Limb (tissue), 2 donors: ENCODE results near the gene TOP3B.
A peak's percentile ranks its signal among the peaks of the same experiment; 100 is the strongest.

ENCODE experiments used
- DNase-seq, 2 donors: peaks; one replicate each; pipeline ENCODE4 v3.0.0-alpha.2; 2016; ENCODE audit errors: extremely low spot score in 2 of 2

TOP3B gene

DNA sequence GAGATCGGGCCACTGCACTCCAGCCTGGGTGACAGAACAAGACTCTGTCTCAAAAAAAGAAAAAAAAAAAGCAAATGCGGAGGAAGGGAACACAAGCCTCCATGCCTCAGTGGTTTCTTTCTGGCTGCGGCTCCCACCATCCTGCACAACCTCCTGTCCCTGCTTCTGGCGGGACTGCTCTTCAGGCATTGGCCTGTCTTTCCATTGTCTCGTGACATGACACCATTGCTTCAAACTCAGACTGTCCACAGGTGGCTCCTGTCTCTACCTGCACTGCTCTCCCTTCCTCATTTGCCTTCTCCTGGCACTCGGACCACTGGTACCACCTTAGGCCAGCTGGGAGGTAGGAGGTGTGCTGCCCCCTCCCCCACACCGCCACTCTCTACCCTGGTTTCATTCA is 19.3 kb downstream of the TOP3B start:
- no peak for DNase-seq

DNA sequence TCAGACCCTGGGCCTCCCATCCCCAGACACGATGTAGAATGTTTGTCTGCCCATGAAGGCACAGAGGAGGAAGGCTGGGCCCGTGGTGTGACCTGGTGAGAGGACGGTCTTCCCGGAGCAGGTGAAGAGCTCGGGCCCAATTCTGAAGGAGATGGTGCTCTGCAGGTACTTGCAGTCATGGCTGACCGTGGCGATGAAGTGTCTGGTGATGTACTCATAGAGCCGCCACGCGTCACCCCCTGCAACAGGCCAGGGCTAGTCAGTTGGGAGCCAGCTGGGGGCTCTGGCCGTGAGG is 20.0 kb downstream of the TOP3B start:
- DNase-seq: no peak

DNA sequence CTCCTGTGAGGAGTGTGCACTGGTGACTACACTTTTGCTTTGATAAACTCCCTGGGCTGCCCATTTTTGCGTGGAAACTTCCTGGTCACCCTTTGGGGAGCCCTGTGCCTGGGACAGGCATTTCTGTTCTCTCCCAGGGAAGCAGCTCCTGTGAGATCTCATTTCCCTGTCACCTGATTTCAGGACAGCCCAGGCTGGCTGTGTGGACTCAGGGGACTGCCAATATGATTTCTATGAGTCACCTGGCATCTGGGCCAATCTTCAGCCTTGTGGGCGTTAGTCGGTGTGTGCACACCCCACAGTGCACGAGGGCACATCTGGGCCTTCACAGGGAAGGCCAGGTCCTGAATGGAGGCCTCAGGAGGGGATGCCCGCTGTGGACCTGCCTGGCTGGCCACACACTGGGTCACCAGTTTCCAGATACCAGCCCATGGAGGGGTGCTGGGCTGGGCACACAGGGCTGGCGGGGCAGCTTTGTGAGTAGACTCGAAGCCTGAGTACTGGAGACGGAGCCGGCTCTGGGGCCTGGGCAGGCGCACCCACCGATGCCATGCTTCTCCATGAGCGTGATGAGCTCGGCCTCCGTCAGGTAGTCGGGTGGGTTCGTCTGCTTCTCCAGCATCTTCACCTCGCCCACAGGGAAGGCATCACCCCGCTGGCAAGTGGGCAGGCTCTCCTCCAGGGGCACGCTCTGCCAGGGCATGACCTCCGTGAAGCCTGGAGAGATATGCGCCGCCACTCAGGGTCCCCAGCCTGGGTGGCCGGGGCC is 20.5 kb downstream of the TOP3B start:
- DNase-seq: no peak

- no peak for DNase-seq
Measured at GRCh38 chr22:21961127-21961867, 21.3 kb downstream of the TOP3B start.

DNA sequence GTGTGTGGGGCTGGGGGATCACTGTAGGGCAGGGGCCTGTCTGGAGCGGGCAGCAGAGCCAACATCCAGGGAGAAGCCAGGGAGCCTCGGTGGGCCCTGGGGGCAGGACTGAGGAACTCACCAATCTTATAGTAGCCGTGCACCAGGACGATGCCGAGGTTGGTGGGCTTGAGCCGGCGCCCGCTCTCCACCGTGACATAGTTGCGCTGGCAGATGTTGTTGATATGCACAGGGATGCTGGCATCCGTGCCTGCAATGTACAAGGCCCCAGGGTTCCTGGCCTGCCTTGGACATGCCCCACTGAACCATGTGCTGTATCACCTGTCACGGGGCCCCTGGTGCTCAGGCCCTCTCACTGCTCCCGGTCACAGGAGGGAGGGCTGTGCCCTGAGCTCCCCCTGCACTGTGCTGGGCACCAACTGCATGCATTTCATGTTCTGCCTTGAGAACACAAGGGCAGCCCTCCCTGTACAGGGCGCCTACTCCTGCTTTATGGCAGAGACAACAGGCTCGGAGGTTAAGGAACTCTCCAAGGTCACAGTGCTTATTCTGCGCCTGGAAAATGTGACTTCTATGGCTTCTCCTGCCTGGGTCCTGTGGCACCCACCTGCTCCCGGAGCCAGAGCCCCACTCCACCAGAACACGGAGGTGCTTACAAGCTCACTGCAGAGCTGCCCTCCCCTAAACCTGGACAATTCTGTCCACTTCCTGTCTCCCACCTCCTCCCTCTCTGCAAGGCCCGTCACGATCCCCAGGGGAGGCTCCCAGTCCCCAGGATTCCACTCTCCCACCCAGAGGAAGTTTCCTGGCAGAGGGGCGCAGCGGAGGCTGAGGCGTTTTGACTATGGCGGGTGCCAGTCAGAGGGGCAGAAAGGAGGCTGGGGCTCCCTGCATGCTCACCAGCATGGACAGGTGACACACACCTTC is 22.1 kb downstream of the TOP3B start:
- DNase-seq: no peak

DNA sequence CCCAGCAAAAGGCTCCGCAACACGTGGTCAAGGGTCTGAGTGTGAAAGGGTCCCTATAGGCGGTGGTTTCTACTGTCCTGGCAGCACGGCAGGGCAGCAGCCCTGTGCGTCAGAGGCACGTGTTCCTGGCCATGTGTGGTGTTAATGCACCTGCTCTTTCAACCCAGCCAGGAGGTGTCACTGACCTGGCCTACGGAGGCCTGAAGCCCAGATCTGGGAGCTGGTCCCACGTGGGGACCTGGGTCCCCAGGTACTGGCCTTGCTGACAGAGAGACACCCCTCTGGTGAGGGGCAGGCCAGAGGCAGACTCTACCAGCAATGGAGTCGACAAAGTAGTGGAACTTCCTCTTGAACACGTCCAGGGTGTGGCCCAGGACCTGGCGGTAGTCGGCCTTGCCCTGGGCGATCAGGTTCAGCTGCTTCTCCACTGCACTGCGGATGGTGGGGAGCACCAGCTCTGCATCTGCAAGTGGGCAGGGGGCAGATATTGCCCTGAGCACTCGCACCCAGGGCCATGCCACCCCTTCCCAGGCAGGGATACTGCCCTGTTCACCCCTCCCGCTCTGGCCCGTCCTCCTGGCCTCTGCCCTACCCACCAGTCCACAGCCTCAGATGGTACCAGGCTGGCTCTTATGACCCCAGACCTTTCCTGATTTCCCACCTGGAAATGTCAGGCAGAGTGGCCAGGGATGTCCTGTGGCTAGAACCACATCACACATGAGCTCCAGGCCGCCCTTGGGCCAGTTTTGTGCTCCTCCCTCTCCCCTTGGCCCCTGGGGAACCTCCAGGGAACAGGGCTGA is 23.1 kb downstream of the TOP3B start:
- no peak for DNase-seq

DNA sequence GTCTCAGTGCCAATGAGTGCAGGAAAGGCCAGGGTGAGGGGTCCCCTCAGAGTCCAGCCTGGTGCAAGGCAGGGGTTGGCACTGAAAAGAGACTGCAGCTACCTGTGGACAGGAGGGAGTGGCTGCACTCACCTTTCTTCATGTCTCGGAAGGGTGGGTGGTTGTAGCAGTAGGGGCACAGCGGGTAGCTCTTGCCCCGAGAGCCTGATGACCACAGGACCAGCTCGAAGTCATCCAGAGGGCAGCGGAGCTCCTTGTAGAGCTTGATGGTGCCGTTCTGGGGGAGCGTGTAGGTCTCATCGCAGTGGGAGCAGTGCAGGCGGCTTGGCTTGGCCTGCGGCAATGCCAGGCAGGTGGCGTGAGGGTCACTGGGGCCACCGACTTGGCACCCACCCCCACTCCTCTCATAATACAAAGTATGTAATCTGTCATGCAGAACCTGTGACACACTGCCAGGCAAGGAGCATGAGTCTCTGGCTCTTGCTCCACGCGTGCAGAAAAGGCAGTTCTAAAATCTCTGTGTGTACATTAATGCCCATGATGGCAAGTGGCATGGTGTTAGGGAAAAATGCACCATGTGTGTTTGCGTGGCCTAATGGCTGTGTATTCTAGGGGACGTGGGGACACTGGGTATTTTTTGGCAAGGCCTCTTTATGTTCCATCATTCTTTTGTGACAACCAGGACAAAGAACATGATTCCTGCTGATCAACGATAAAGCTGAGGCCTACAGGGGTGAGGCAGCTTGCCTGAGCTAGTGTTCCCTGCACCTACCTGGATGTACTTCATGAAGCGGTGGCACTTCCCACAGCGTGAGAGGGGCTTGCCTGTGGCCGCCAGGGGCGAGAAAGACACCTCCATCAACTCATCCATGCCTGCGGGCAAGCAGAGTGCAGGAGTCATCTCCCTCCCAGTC is 24.0 kb downstream of the TOP3B start:
- no peak for DNase-seq

DNA sequence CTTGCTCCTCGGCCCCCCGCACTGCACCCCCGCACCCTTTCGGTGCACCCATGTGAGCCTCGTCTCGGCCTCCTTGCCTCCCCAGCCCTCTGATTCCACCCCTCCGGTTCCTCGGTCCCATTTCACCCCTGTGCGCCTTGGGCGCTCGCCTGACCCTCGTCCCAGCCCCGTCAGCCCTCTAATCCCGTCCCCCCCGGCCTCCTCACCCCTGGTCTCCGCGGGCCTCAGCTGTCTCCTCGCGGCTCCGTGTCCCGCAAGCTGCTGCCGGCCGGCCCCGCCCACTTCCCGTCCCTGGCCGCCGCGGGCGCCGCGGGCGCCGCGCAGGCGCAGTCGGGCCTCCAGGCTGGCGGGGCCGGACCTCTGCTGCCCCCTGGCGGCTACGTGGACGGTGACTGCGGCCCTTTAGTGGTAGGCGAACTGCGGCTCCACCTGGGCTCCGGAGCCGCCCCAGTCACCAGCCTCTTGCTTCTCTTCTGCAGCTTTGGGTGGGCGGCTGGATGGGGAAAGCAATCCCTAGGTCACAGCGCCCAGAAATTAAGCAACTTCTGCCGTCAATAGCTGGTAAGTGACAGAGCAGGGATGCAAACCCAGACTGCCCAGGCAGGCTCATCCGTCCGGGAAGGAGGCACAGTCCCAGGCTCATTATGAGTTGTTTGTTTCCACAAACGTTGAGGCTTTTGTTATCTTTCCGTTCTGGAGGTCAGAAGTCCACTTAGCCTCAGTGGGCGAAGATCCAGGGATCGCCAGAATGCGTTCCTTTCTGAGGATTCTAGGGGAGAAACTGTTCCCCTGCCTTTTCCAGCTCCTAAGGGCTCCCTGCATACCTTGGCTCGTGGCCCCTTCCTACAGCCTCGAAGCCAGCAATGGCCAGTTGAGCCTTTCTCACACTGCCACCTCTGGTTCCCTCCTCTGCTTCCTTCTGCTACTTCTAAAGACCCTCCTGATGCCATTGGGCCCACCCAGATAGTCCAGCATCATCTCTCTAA is 29.7 kb downstream of the TOP3B start, which contains the start of gene PPM1F:
Gene PPM1F (minus strand): TSS at position 263 of the 986 bp plus-strand sequence. CDS start 6,800 bp downstream, outside the sequence.
- peak; percentile 88 to 94 for DNase-seq

DNA sequence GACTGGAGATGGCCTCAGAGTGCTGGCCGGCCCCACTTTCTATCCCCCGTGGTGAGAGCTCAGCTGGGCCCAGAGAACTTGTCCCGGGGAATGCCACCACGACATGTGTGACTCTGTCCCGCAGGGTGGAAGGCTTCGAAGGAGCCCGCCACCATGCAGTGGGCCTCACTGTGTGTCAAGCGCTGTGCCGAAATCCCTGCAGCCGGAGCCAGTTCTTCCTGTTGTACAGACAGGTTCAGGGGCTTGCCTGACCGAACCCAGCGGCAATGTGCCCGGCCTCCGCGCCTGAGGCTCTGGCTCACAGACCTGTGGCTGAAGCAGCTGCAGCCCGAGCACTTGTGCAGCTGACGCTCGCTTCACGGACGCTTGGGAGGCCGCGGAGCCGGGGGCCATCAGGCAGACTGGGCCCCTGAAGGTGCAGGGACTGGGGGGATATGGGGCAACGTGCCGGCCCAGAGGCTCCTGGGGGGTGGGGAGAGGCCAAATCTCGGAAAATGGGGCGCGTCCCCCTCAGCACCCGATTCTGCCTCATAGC is 30.6 kb downstream of the TOP3B start:
- peak; percentile 32 to 70 for DNase-seq

DNA sequence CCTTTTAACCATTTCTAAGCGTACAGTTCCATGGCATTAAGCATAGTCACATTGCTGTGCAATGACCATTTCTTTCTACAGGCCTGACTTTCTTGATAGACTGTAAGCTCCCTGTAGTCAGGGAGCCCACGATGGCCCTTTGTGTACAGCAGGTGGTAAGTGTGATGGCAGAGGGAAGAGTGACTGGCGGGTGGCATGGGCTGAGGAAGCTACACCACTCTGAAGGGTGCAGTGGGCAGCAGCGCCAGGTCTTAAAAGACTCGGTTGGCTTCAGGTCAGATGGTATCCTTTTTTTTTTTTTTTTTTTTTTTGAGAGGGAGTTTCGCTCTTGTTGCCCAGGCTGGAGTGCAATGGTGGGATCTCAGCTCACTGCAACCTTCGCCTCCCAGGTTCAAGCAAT is 31.5 kb downstream of the TOP3B start:
- no peak for DNase-seq

DNA sequence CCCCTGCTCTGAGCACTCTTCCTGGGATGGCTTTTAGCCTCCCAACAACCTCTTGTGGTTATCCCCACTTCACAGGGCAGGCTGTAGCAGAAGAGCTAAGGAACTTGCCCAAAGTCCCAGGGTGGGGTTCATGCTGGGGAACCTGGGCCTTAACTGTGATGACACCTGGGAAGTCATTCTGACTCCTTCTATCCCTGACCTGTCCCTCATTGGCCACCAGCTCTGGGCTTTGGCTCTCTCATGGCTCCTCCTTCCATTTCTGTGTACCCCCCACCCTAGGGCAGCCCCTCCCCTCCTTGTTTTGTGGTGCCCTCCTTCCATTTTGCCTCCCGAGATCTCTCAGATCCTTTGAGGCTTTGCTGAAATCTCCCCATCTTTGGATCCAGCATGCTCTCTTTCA is 32.6 kb downstream of the TOP3B start:
- DNase-seq: no peak

- DNase-seq: no peak
Measured at GRCh38 chr22:21949569-21949918, 33.0 kb downstream of the TOP3B start.

GRCh38 chr22:21948824-21949568 is 33.6 kb downstream of the TOP3B start:
- no peak for DNase-seq

DNA sequence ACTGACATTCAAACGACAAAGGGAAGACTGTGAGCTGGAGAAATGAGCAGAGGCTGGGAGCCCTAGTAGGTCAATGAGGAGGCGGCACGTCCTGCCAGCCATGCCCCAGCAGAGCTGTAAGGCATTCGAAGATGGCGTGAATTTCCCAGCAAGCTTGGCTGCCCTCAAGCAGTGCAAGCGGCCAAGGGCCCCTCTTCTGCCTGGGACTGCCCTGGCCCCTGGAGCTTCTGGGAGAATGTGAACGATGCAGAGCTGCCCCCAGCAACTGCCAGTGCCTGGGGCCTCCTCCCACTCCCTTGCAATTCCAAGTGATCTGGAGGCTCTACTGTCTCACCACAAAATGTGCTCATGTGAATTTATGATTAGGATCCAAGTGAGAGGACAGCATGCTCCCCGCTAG is 34.2 kb downstream of the TOP3B start:
- no peak for DNase-seq

GRCh38 chr22:21947040-21948014 is 35.3 kb downstream of the TOP3B start:
- DNase-seq: peak in 1 of 2 donors; percentile 36

GRCh38 chr22:21946262-21946925 is 36.2 kb downstream of the TOP3B start:
- DNase-seq: no peak
